Astrocyte of the cerebellum (primary cell): ENCODE data around the gene CCDC82.
"Not testable (repeated sequence)": the region's sequence is repeated elsewhere in the genome, so short reads cannot be mapped to it uniquely, and the experiment has no call there.

ENCODE experiments used
- DNase-seq: peaks from one replicate; pipeline ENCODE4 v3.0.0-alpha.2; 2011; ENCODE audit warnings: low read depth
- H3K4me3 ChIP-seq: 2 replicates; pipeline ENCODE4 v1.5.1; 2011; ENCODE audit warnings: mild to moderate bottlenecking, low read depth, low read length, moderate library complexity
- CTCF ChIP-seq: IDR thresholded peaks from 2 replicates; pipeline ENCODE4 v1.5.1; 2012; ENCODE audit warnings: low read length, low read depth, moderate library complexity, mild to moderate bottlenecking; ENCODE audit errors: missing control alignments
- in situ Hi-C: cut with HindIII; loops from 2 replicates; pipeline ENCODE4 v1.10.0; 2017; ENCODE audit warnings: low sequenced_read_pairs

The CCDC82 gene

GRCh38 chr11:96389720-96390487 lies at the start of gene CCDC82, which contains the start of gene JRKL:
TSS of gene CCDC82 (minus strand) at chr11:96389912. CDS start at chr11:96384747, 5,165 bp downstream.
TSS of gene JRKL (plus strand) at chr11:96390013. CDS start at chr11:96390650, 637 bp downstream.
- H3K4me3 ChIP-seq = peak within 1 kb of the TSS; percentile 70
- no peak for TF ChIP-seq CTCF
- peak; percentile 85 for DNase-seq
- in situ Hi-C loops = loop anchor here (25.0 kb wide), 1 partner anchor 553 kb away; no protein-coding TSS in a partner anchor

GRCh38 chr11:96432654-96433053 lies 42.9 kb upstream of the CCDC82 start:
- DNase-seq, in situ Hi-C loops, H3K4me3 ChIP-seq: not testable (repeated sequence)

- no peak for TF ChIP-seq CTCF
- in situ Hi-C loops = no loop called here
- DNase-seq = no peak
- H3K4me3 ChIP-seq = no peak overlapping the region
Observed at GRCh38 chr11:96430668-96431067, 41.0 kb upstream of the CCDC82 start.

- peak; percentile 4 for DNase-seq
- no peak overlapping the region for H3K4me3 ChIP-seq
- in situ Hi-C loops = no loop called here
- no peak for TF ChIP-seq CTCF
Observed at GRCh38 chr11:96424693-96425092, 35.0 kb upstream of the CCDC82 start.

- no peak for DNase-seq
- H3K4me3 ChIP-seq = no peak overlapping the region
- in situ Hi-C loops = no loop called here
- TF ChIP-seq CTCF = no peak
Observed at GRCh38 chr11:96413408-96413807, 23.7 kb upstream of the CCDC82 start.

- TF ChIP-seq CTCF = no peak
- in situ Hi-C loops = no loop called here
- no peak for DNase-seq
- H3K4me3 ChIP-seq = no peak overlapping the region
Observed at GRCh38 chr11:96412761-96413381, 23.2 kb upstream of the CCDC82 start.

- DNase-seq, in situ Hi-C loops, H3K4me3 ChIP-seq: not testable (repeated sequence)
Observed at GRCh38 chr11:96411412-96411811, 21.7 kb upstream of the CCDC82 start.
